PC-3 (cell line): ENCODE results near the gene RALGPS1. TPM values are rescaled to one million over a fixed set of nuclear protein-coding genes. Genes with fewer than 3 reads are reported as not detected.
A peak's percentile ranks its signal among the peaks of the same experiment; 100 is the strongest.

Source experiments
- ATAC-seq: fragments of 200-7000 bp; cut with Tn5 transposase; 2 replicates; pipeline ENCODE4 v1.9.1; 2020; ENCODE audit warnings: mild to moderate bottlenecking, moderate library complexity
- BruUV-seq: library from RNA; stranded (reverse); fragments of 400-500 nt; replicated peaks from 2 replicates; lab custom pipeline; 2021; lab: Mats Ljungman, UMichigan
- CTCF ChIA-PET: fragments of 300-600 bp; sonication (Branson Sonifier 250); formaldehyde crosslinking; loops from one replicate; lab custom pipeline; 2022; ENCODE audit warnings: antibody characterized with exemption; lab: Charles Lee
- POLR2A ChIA-PET: fragments of 300-600 bp; sonication (Branson Sonifier 250); formaldehyde crosslinking; loops from one replicate; lab custom pipeline; 2022; ENCODE audit warnings: antibody characterized with exemption; ENCODE audit not compliant: unreplicated experiment; lab: Charles Lee
- DNase-seq: peaks from one replicate; pipeline ENCODE4 v3.0.0-alpha.2; 2015
- H2AFZ ChIP-seq: fragments of 300-600 bp; sonication (generic); 2 replicates; pipeline ENCODE4 v1.6.0; 2016; ENCODE audit warnings: antibody characterized with exemption, low read length
- H3F3A ChIP-seq: fragments of 300-600 bp; sonication (generic); one replicate; pipeline ENCODE4 v1.6.0; 2017; ENCODE audit warnings: antibody characterized with exemption, low read length, control low read depth, mild to moderate bottlenecking; ENCODE audit not compliant: unreplicated experiment
- H3K27ac ChIP-seq: fragments of 300-600 bp; sonication (generic); 2 replicates; pipeline ENCODE4 v1.5.1; 2016; ENCODE audit warnings: mild to moderate bottlenecking, low read length
- H3K27me3 ChIP-seq: fragments of 300-600 bp; sonication (generic); 2 replicates; pipeline ENCODE4 v1.6.1; 2016; ENCODE audit warnings: low read length, mixed read lengths
- H3K36me3 ChIP-seq: fragments of 300-600 bp; sonication (generic); 2 replicates; pipeline ENCODE4 v1.6.1; 2016; ENCODE audit warnings: low read depth, mixed run types, low read length, mixed read lengths
- H3K4me1 ChIP-seq: fragments of 300-600 bp; sonication (generic); 2 replicates; pipeline ENCODE4 v1.5.1; 2016; ENCODE audit warnings: low read length; ENCODE audit not compliant: insufficient read depth
- H3K4me2 ChIP-seq: fragments of 300-600 bp; sonication (generic); 2 replicates; pipeline ENCODE4 v1.6.0; 2016; ENCODE audit warnings: low read length
- H3K4me3 ChIP-seq: fragments of 300-600 bp; sonication (generic); 2 replicates; pipeline ENCODE4 v1.5.1; 2016; ENCODE audit warnings: mild to moderate bottlenecking, low read length, mixed read lengths
- H3K79me2 ChIP-seq: fragments of 300-600 bp; sonication (generic); 2 replicates; pipeline ENCODE4 v1.6.1; 2017; ENCODE audit warnings: low read length, mixed read lengths
- H3K9ac ChIP-seq: fragments of 300-600 bp; sonication (generic); 2 replicates; pipeline ENCODE4 v1.6.0; 2016; ENCODE audit warnings: mild to moderate bottlenecking, low read length
- H3K9me2 ChIP-seq: fragments of 300-600 bp; sonication (generic); replicated peaks from 2 replicates; pipeline ENCODE4 v1.6.1; 2016; ENCODE audit warnings: mixed run types, low read length, mixed read lengths
- H3K9me3 ChIP-seq: fragments of 300-600 bp; sonication (generic); 2 replicates; pipeline ENCODE4 v1.6.1; 2016; ENCODE audit warnings: low read length, mixed read lengths
- H4K20me1 ChIP-seq: fragments of 300-600 bp; sonication (generic); 2 replicates; pipeline ENCODE4 v1.6.1; 2016; ENCODE audit warnings: low read length, mixed read lengths
- EZH2 ChIP-seq: fragments of 300-600 bp; sonication (generic); IDR thresholded peaks from one replicate; pipeline ENCODE4 v1.6.1; 2017; ENCODE audit warnings: antibody characterized with exemption, mild to moderate bottlenecking, low read length; ENCODE audit not compliant: unreplicated experiment
- EZH2phosphoT487 ChIP-seq: fragments of 300-600 bp; sonication (generic); IDR thresholded peaks from 2 replicates; pipeline ENCODE4 v1.6.1; 2018; ENCODE audit warnings: mild to moderate bottlenecking, antibody characterized with exemption, low read length, borderline replicate concordance
- intact Hi-C: fragments of 100-400 bp; cut with micrococcal nuclease; formaldehyde crosslinking; loops from 2 replicates; pipeline ENCODE4 v1.9.0; 2023
- total RNA-seq: library from RNA; depleted of rRNA; stranded (reverse); fragments of >200 nt; gene quantifications from 2 replicates; pipeline ENCODE4 v1.2.3, GENCODE V29; 2014
- TF ChIP-seq, protein P1 (sequence below): fragments of 300-600 bp; sonication (generic); conservative IDR thresholded peaks from 2 replicates; pipeline ENCODE4 v1.5.1; 2017; ENCODE audit warnings: antibody characterized with exemption, low read depth, mild to moderate bottlenecking, low read length

The RALGPS1 gene
- total RNA-seq, 1 experiment from 2014 or later, result 10.2 TPM

- no peaks in the 10 kb centered on the region for H3K79me2 ChIP-seq
- H2AFZ ChIP-seq, result no peak overlapping the region
- H4K20me1 ChIP-seq, result no peaks in the 10 kb centered on the region
- intact Hi-C loops, result no loop called here
- TF ChIP-seq, protein P1, sequence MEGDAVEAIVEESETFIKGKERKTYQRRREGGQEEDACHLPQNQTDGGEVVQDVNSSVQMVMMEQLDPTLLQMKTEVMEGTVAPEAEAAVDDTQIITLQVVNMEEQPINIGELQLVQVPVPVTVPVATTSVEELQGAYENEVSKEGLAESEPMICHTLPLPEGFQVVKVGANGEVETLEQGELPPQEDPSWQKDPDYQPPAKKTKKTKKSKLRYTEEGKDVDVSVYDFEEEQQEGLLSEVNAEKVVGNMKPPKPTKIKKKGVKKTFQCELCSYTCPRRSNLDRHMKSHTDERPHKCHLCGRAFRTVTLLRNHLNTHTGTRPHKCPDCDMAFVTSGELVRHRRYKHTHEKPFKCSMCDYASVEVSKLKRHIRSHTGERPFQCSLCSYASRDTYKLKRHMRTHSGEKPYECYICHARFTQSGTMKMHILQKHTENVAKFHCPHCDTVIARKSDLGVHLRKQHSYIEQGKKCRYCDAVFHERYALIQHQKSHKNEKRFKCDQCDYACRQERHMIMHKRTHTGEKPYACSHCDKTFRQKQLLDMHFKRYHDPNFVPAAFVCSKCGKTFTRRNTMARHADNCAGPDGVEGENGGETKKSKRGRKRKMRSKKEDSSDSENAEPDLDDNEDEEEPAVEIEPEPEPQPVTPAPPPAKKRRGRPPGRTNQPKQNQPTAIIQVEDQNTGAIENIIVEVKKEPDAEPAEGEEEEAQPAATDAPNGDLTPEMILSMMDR, result no peak
- TF ChIP-seq EZH2, result no peak
- TF ChIP-seq EZH2phosphoT487, result no peak
- H3K9me3 ChIP-seq, result no peaks in the 10 kb centered on the region
- H3K27ac ChIP-seq, result no peak overlapping the region
- peaks cover 26% of the 10 kb centered on the region for H3K4me1 ChIP-seq
- H3K9me2 ChIP-seq, result no peaks in the 10 kb centered on the region
- H3F3A ChIP-seq, result no peaks in the 10 kb centered on the region
- no peak for ATAC-seq
- ChIA-PET POLR2A (no interaction called here), CTCF (no interaction called here)
- no peaks in the 10 kb centered on the region for H3K27me3 ChIP-seq
- DNase-seq, result no peak
- H3K9ac ChIP-seq, result no peak overlapping the region
- H3K4me2 ChIP-seq, result no peak overlapping the region
- BruUV-seq, result no TSS peak
- no peak overlapping the region for H3K4me3 ChIP-seq
- H3K36me3 ChIP-seq, result no peaks in the 10 kb centered on the region; the same call in 1 of the 2 replicates
These were observed 66.6 kb downstream of the RALGPS1 start for GRCh38 chr9:126981218-126981617.

DNA sequence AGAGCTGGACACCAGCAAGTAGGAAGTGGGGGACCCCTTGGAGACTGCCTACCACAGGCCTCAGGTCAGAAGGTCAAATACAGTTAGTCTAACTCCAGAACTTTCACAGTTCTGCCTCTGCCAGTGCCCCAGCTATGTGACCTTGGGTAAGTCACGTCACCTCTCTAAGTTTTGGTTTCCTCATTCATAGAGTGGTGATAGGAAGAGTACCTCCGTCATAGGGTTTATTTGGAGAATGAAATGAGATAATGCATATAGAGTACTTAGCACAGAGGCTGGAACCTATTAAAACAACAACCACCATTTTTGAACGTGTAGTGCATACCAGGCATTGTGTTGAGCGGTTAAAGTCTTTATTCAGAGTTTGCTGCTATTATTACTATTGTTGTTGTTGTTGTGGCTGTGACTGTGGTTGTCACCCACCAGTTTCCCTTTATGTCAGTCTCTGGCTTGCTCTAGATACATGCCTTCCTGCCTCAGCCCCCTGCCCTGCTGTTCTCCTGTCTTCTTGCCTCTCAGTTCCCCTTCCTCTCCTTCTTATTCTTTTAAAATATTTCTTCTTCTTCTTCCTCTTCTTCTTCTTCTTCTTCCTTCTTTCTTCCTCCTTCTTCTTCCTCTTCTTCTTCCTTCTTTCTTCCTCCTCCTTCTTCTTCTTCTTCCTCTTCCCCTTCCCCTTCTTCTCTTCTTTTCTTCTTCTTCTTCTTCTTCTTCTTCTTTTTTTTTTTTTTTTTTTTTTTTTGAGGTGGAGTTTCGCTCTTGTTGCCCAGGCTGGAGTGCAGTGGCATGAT is 67.8 kb downstream of the RALGPS1 start:
- POLR2A ChIA-PET, result no interaction called here
- no peak for DNase-seq
- no peaks in the 10 kb centered on the region for H3K79me2 ChIP-seq
- H3K4me2 ChIP-seq, result no peak overlapping the region
- no peak overlapping the region for H3K9ac ChIP-seq
- ATAC-seq, result no peak
- no peak overlapping the region for H3K4me3 ChIP-seq
- no TSS peak for BruUV-seq
- H3K27ac ChIP-seq, result no peak overlapping the region
- H2AFZ ChIP-seq, result no peak overlapping the region
- no peaks in the 10 kb centered on the region; the same call in 1 of the 2 replicates for H3K36me3 ChIP-seq
- no peaks in the 10 kb centered on the region for H4K20me1 ChIP-seq
- TF ChIP-seq EZH2 (no peak), EZH2phosphoT487 (no peak)
- TF ChIP-seq, protein P1, result no peak
- intact Hi-C loops, result no loop called here
- peaks cover 37% of the 10 kb centered on the region for H3K4me1 ChIP-seq
- no peaks in the 10 kb centered on the region for H3K9me2 ChIP-seq
- H3K27me3 ChIP-seq, result no peaks in the 10 kb centered on the region
- CTCF ChIA-PET, result interaction anchor here (0.6 kb wide), 1 partner anchor 215 kb away, joined by 3 read pairs; no protein-coding TSS in a partner anchor
- H3F3A ChIP-seq, result no peaks in the 10 kb centered on the region
- H3K9me3 ChIP-seq, result no peaks in the 10 kb centered on the region

- BruUV-seq, result no TSS peak
- DNase-seq, result no peak
- Histone ChIP-seq H4K20me1 (no peaks in the 10 kb centered on the region), H3K9me3 (no peaks in the 10 kb centered on the region), H3K4me1 (peaks cover 41% of the 10 kb centered on the region), H2AFZ (no peak overlapping the region), H3K4me3 (no peak overlapping the region), H3K36me3 (no peaks in the 10 kb centered on the region; the same call in 1 of the 2 replicates), H3K79me2 (no peaks in the 10 kb centered on the region), H3K4me2 (0 out of 2 replicates have a peak overlapping the region, but pooled peaks have one; percentile 80), H3K27me3 (no peaks in the 10 kb centered on the region), H3K9me2 (no peaks in the 10 kb centered on the region), H3K9ac (no peak overlapping the region), H3K27ac (no peak overlapping the region), H3F3A (no peaks in the 10 kb centered on the region)
- TF ChIP-seq EZH2phosphoT487, result no peak
- TF ChIP-seq, protein P1, result no peak
- no peak for TF ChIP-seq EZH2
- intact Hi-C loops, result no loop called here
- POLR2A ChIA-PET, result no interaction called here
- CTCF ChIA-PET, result no interaction called here
- no peak for ATAC-seq
These were observed 69.2 kb downstream of the RALGPS1 start for GRCh38 chr9:126983767-126984166.
